D721Med (cell line): Measurements from ENCODE around the gene SMAD2.

Source experiments
- DNase-seq: peaks from one replicate; pipeline ENCODE4 v3.0.0; 2011; ENCODE audit warnings: low spot score; ENCODE audit not compliant: insufficient read length
- FAIRE-seq: peaks from 2 replicates; lab custom pipeline; 2011; peaks lifted over from hg19 to GRCh38; lab: Jason Lieb, UNC
- TF ChIP-seq, protein P1 (sequence below): IDR thresholded peaks from 2 replicates; pipeline ENCODE4 v1.5.1; 2012; ENCODE audit warnings: mild to moderate bottlenecking, control low read depth; ENCODE audit not compliant: insufficient read depth; ENCODE audit errors: missing control alignments

SMAD2 gene

GRCh38 chr18:47930199-47930930 is at the start of gene SMAD2:
TSS of gene SMAD2 (minus strand) at chr18:47930659. CDS start at chr18:47896756, 33,903 bp downstream.
- TF ChIP-seq, protein P1, sequence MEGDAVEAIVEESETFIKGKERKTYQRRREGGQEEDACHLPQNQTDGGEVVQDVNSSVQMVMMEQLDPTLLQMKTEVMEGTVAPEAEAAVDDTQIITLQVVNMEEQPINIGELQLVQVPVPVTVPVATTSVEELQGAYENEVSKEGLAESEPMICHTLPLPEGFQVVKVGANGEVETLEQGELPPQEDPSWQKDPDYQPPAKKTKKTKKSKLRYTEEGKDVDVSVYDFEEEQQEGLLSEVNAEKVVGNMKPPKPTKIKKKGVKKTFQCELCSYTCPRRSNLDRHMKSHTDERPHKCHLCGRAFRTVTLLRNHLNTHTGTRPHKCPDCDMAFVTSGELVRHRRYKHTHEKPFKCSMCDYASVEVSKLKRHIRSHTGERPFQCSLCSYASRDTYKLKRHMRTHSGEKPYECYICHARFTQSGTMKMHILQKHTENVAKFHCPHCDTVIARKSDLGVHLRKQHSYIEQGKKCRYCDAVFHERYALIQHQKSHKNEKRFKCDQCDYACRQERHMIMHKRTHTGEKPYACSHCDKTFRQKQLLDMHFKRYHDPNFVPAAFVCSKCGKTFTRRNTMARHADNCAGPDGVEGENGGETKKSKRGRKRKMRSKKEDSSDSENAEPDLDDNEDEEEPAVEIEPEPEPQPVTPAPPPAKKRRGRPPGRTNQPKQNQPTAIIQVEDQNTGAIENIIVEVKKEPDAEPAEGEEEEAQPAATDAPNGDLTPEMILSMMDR, result no peak
- no peak for FAIRE-seq
- DNase-seq, result no peak

- DNase-seq (no peak), FAIRE-seq (no peak)
- TF ChIP-seq, protein P1, result no peak
Observed at GRCh38 chr18:47979611-47980200, 49.2 kb upstream of the SMAD2 start.

- DNase-seq (peak; percentile 49), FAIRE-seq (peak; percentile 99)
- TF ChIP-seq, protein P1, result no peak
Observed at GRCh38 chr18:47978603-47979002, 48.1 kb upstream of the SMAD2 start.

GRCh38 chr18:47978141-47978540 is 47.7 kb upstream of the SMAD2 start:
- DNase-seq, result no peak
- FAIRE-seq, result no peak
- TF ChIP-seq, protein P1, result no peak

DNA sequence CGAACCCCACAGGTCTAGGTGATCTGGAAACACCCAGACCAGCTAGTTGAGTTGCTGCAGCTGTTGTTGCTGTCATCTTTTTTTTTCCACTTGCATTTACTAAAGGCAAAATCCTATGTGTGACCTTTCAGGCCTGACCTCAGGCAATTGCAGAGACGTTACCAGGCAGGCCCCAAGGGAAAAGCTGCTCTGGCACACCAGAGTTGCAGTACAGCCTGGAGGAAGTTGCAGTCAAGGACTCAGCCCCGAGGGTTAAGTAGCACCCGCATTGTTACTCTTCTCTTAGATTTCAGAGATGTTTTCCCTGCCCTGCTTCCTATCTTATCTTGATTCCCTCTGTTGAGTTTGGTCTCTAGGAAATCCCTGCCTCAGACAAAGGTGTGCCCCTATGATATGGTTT is 45.2 kb upstream of the SMAD2 start:
- FAIRE-seq (no peak), DNase-seq (no peak)
- TF ChIP-seq, protein P1, result no peak

GRCh38 chr18:47975105-47975504 is 44.6 kb upstream of the SMAD2 start:
- TF ChIP-seq, protein P1, result no peak
- DNase-seq (no peak), FAIRE-seq (peak; percentile 25)
